HFF-Myc (cell line): ENCODE data around the gene GALNT10.

Experiments
- DNase-seq: peaks from one replicate; pipeline ENCODE4 v3.0.0-alpha.2; 2011; ENCODE audit warnings: low read depth; ENCODE audit errors: extremely low read depth
- H3K4me3 ChIP-seq: replicated peaks from 2 replicates; pipeline ENCODE4 v1.5.1; 2011; ENCODE audit warnings: low read depth, mild to moderate bottlenecking, control low read depth, low read length
- CTCF ChIP-seq: IDR thresholded peaks from 2 replicates; pipeline ENCODE4 v1.5.1; 2012; ENCODE audit warnings: mild to moderate bottlenecking, low read depth, low read length, control low read depth; ENCODE audit errors: missing control alignments

Gene GALNT10

GRCh38 chr5:154329519-154330040, 139.0 kb downstream of the GALNT10 start:
- TF ChIP-seq CTCF, result no peak
- H3K4me3 ChIP-seq, result no peak overlapping the region

GRCh38 chr5:154330097-154330667, 139.6 kb downstream of the GALNT10 start:
- DNase-seq, result no peak
- TF ChIP-seq CTCF, result no peak
- no peak overlapping the region for H3K4me3 ChIP-seq

More at GRCh38 chr5:154329519-154330040, 139.0 kb downstream of the GALNT10 start:
- no peak for DNase-seq

- no peak for TF ChIP-seq CTCF
- DNase-seq, result no peak
- no peak overlapping the region for H3K4me3 ChIP-seq
These were observed 140.7 kb downstream of the GALNT10 start for GRCh38 chr5:154331232-154331631.

GRCh38 chr5:154331924-154332323, 141.4 kb downstream of the GALNT10 start:
- no peak for DNase-seq
- H3K4me3 ChIP-seq, result no peak overlapping the region
- TF ChIP-seq CTCF, result no peak

- no peak overlapping the region for H3K4me3 ChIP-seq
- DNase-seq, result no peak
- TF ChIP-seq CTCF, result no peak
These were observed 141.9 kb downstream of the GALNT10 start for GRCh38 chr5:154332451-154332850.

- TF ChIP-seq CTCF, result peak; percentile 5
- DNase-seq, result no peak
- H3K4me3 ChIP-seq, result no peak overlapping the region
These were observed 142.5 kb downstream of the GALNT10 start for GRCh38 chr5:154333016-154333415.
